ENCODE results near the gene LMNTD1.

LMNTD1 gene

DNA sequence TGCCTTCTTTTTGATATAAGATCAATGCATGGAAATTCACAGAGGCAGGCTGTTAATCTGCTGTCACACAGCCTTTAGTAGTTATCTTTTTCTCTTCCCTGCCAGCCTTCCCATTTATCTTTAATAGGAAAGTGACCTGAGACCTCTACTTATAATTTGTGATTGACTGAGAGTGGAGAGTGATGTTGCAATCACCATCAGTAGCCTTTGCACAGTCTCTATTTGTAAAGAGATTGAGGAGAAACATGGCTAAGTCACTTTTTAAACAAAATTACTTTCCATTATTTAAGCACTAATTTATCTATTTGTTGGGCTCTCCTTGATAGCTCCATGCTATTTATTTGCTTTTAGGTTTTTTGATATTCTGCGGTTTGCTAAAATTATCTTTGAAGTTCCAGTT is 19.9 kb downstream of the LMNTD1 start:
- Histone ChIP-seq H3K4me3 (no peak overlapping the region), H3K27ac (no peak overlapping the region), H3K36me3 (ENCODE audit: insufficient read depth, low read length) (no peaks in the 10 kb centered on the region), H3K9ac (ENCODE audit: insufficient read length) (no peak overlapping the region), H3K9me3 (ENCODE audit: low read depth, low read length) (no peaks in the 10 kb centered on the region)
- TF ChIP-seq POLR2AphosphoS5 (IDR thresholded peaks at IDR 0.05; ENCODE audit: borderline replicate concordance, low read depth, low read length) (no peak), FOXP2 (optimal IDR thresholded peaks at IDR 0.05; ENCODE audit: control extremely low read depth, extremely low read length, insufficient read depth) (no peak), EZH2 (IDR thresholded peaks at IDR 0.05) (no peak)
- no peak for DNase-seq (ENCODE audit: low read depth, low spot score)

DNA sequence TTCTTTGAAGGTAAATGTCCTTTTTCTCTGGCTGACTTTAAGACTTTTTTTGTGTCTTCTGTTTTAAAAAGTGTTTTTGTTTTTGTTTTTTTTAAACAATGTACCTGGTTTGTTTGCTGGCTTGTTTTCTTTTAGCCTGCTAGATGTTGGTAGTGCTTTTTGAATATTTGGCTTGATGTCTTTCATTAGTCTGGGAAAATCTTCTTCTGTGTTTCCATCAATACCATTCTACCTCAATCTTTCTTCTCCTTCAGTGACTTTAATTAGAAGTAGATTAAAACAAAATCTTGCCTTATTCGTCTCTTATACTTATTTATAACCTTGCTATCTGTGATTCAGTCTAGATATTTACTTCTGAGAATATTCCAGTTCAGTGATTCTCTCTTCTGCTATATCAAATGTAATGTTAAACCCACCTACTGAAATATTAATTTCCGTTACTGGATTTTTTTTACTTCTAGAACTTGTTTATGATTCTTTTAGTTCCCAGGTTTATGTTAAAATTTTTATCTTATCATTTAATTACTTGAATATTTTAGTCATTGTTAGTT is 21.5 kb downstream of the LMNTD1 start:
- Histone ChIP-seq H3K36me3 (ENCODE audit: insufficient read depth, low read length) (no peaks in the 10 kb centered on the region), H3K9ac (ENCODE audit: insufficient read length) (no peak overlapping the region), H3K4me3 (no peak overlapping the region), H3K27ac (no peak overlapping the region), H3K9me3 (ENCODE audit: low read depth, low read length) (no peaks in the 10 kb centered on the region)
- TF ChIP-seq EZH2 (IDR thresholded peaks at IDR 0.05) (no peak), POLR2AphosphoS5 (IDR thresholded peaks at IDR 0.05; ENCODE audit: borderline replicate concordance, low read depth, low read length) (no peak), FOXP2 (optimal IDR thresholded peaks at IDR 0.05; ENCODE audit: control extremely low read depth, extremely low read length, insufficient read depth) (no peak)
- DNase-seq (ENCODE audit: low read depth, low spot score) = no peak

DNA sequence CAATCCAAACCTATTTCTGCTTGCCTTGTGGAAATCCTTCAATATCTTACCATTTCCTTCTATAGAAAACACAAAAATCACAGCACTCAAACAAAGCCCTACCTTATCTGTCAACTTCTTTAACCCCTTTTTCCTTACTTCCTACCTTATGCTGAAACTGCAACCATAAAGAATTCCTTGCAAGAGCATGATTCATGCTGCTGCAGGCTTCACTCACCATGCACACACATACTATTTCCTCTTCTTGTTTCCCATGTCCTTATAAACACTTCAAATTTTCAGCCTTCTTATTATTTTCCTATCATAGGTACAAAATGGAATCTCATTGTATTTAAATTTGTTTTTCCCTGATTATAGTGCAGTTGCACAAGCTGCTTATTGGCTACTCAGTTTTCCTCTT is 23.3 kb downstream of the LMNTD1 start:
- DNase-seq (ENCODE audit: low read depth, low spot score) = no peak
- H3K9ac ChIP-seq (ENCODE audit: insufficient read length) = no peak overlapping the region
- TF ChIP-seq EZH2 (IDR thresholded peaks at IDR 0.05) (no peak), POLR2AphosphoS5 (IDR thresholded peaks at IDR 0.05; ENCODE audit: borderline replicate concordance, low read depth, low read length) (no peak), FOXP2 (optimal IDR thresholded peaks at IDR 0.05; ENCODE audit: control extremely low read depth, extremely low read length, insufficient read depth) (no peak)
- no peaks in the 10 kb centered on the region for H3K36me3 ChIP-seq (ENCODE audit: insufficient read depth, low read length)
- no peak overlapping the region for H3K4me3 ChIP-seq
- no peak overlapping the region for H3K27ac ChIP-seq
- H3K9me3 ChIP-seq (ENCODE audit: low read depth, low read length) = no peaks in the 10 kb centered on the region

DNA sequence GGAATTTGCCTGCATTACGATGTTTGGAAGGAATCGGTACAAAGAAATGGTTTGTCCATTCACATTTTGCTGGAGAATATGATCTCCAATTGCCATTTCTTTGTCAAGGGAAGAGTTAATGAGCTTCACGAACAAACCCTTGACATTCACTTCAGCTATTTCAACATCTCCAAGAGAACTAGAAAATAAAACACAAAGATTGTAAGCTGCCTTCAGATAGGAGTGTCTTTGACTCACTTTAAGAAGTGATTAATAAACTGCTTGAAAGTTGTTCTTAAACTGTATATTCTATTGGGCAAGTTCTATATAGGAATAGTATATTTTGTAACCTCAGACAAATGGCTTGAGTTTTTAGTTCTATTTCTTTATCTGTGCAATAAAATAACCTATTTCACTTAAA is 26.3 kb downstream of the LMNTD1 start:
- no peak for TF ChIP-seq FOXP2 (optimal IDR thresholded peaks at IDR 0.05; ENCODE audit: control extremely low read depth, extremely low read length, insufficient read depth)
- DNase-seq (ENCODE audit: low read depth, low spot score) = no peak

GRCh38 chr12:25524366-25524765 is 28.7 kb downstream of the LMNTD1 start:
- no peak overlapping the region for H3K27ac ChIP-seq
- no peak overlapping the region for H3K9ac ChIP-seq (ENCODE audit: insufficient read length)
- no peaks in the 10 kb centered on the region for H3K9me3 ChIP-seq (ENCODE audit: low read depth, low read length)
- no peak for DNase-seq (ENCODE audit: low read depth, low spot score)
- H3K36me3 ChIP-seq (ENCODE audit: insufficient read depth, low read length) = no peaks in the 10 kb centered on the region
- no peak overlapping the region for H3K4me3 ChIP-seq
- TF ChIP-seq POLR2AphosphoS5 (IDR thresholded peaks at IDR 0.05; ENCODE audit: borderline replicate concordance, low read depth, low read length) (no peak), FOXP2 (optimal IDR thresholded peaks at IDR 0.05; ENCODE audit: control extremely low read depth, extremely low read length, insufficient read depth) (no peak), EZH2 (IDR thresholded peaks at IDR 0.05) (no peak)

More for the DNA sequence above, 26.3 kb downstream of the LMNTD1 start:
- Histone ChIP-seq H3K9ac (ENCODE audit: insufficient read length) (no peak overlapping the region), H3K4me3 (no peak overlapping the region), H3K36me3 (ENCODE audit: insufficient read depth, low read length) (no peaks in the 10 kb centered on the region), H3K9me3 (ENCODE audit: low read depth, low read length) (no peaks in the 10 kb centered on the region), H3K27ac (no peak overlapping the region)

GRCh38 chr12:25521625-25522256 is 31.3 kb downstream of the LMNTD1 start:
- Histone ChIP-seq H3K36me3 (ENCODE audit: insufficient read depth, low read length) (no peaks in the 10 kb centered on the region), H3K9ac (ENCODE audit: insufficient read length) (no peak overlapping the region), H3K4me3 (no peak overlapping the region), H3K9me3 (ENCODE audit: low read depth, low read length) (no peaks in the 10 kb centered on the region), H3K27ac (no peak overlapping the region)
- TF ChIP-seq POLR2AphosphoS5 (IDR thresholded peaks at IDR 0.05; ENCODE audit: borderline replicate concordance, low read depth, low read length) = no peak
- TF ChIP-seq FOXP2 (optimal IDR thresholded peaks at IDR 0.05; ENCODE audit: control extremely low read depth, extremely low read length, insufficient read depth) = no peak
- TF ChIP-seq EZH2 (IDR thresholded peaks at IDR 0.05) = no peak
- DNase-seq (ENCODE audit: low read depth, low spot score) = no peak

DNA sequence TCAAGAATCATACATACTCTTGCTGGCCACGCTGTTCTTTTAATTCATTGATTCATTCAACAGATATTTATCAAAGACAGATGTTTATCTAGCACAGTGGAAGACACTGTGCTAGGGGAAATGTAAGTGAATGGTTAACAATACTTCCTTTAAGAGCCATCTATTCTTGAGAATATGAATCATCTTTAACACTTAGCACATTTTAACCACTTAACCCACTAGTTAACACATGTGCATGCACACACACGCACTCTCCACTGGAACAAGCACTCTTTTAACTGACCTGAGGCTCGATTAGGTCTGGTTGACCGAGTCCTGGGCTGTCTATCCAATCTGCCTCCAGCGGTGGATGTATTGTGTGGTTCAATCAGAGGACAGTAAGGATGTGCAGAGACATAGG is 34.6 kb downstream of the LMNTD1 start:
- DNase-seq (ENCODE audit: low read depth, low spot score) = no peak
- no peak overlapping the region for H3K9ac ChIP-seq (ENCODE audit: insufficient read length)
- H3K27ac ChIP-seq = no peak overlapping the region
- H3K36me3 ChIP-seq (ENCODE audit: insufficient read depth, low read length) = no peaks in the 10 kb centered on the region
- H3K4me3 ChIP-seq = no peak overlapping the region
- TF ChIP-seq EZH2 (IDR thresholded peaks at IDR 0.05) (no peak), FOXP2 (optimal IDR thresholded peaks at IDR 0.05; ENCODE audit: control extremely low read depth, extremely low read length, insufficient read depth) (no peak), POLR2AphosphoS5 (IDR thresholded peaks at IDR 0.05; ENCODE audit: borderline replicate concordance, low read depth, low read length) (no peak)
- no peaks in the 10 kb centered on the region for H3K9me3 ChIP-seq (ENCODE audit: low read depth, low read length)

- Histone ChIP-seq H3K4me3 (no peak overlapping the region), H3K36me3 (ENCODE audit: insufficient read depth, low read length) (no peaks in the 10 kb centered on the region), H3K9me3 (ENCODE audit: low read depth, low read length) (no peaks in the 10 kb centered on the region), H3K9ac (ENCODE audit: insufficient read length) (no peak overlapping the region), H3K27ac (no peak overlapping the region)
- TF ChIP-seq POLR2AphosphoS5 (IDR thresholded peaks at IDR 0.05; ENCODE audit: borderline replicate concordance, low read depth, low read length) (no peak), EZH2 (IDR thresholded peaks at IDR 0.05) (no peak), FOXP2 (optimal IDR thresholded peaks at IDR 0.05; ENCODE audit: control extremely low read depth, extremely low read length, insufficient read depth) (no peak)
- no peak for DNase-seq (ENCODE audit: low read depth, low spot score)
Observed at GRCh38 chr12:25504744-25505143, 48.3 kb downstream of the LMNTD1 start.

DNA sequence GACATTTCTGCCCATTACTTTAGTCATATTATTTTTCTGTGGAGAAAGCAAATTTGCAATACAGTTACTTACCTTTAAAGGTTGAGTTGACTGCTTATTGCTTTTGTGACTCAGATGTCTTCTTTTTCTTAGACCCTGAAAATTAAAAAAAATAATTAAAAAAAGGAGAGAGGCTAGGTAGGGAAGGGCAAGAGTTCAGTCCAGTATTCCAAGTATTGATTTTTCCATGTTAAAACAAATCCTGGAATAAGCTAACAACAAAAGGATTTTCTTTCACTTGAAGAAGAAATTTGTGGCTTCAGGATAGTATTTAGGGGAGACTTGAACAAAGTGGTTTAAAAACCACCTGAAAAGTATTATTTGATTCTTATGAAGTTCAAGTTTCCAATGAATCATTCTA is 49.4 kb downstream of the LMNTD1 start:
- no peak overlapping the region for H3K9ac ChIP-seq (ENCODE audit: insufficient read length)
- TF ChIP-seq POLR2AphosphoS5 (IDR thresholded peaks at IDR 0.05; ENCODE audit: borderline replicate concordance, low read depth, low read length) (no peak), EZH2 (IDR thresholded peaks at IDR 0.05) (no peak), FOXP2 (optimal IDR thresholded peaks at IDR 0.05; ENCODE audit: control extremely low read depth, extremely low read length, insufficient read depth) (no peak)
- DNase-seq (ENCODE audit: low read depth, low spot score) = no peak
- no peaks in the 10 kb centered on the region for H3K36me3 ChIP-seq (ENCODE audit: insufficient read depth, low read length)
- no peak overlapping the region for H3K4me3 ChIP-seq
- H3K9me3 ChIP-seq (ENCODE audit: low read depth, low read length) = no peaks in the 10 kb centered on the region
- H3K27ac ChIP-seq = no peak overlapping the region

Measured in SK-N-MC (cell line).